ENCODE measurements around the gene SPAG5.

SPAG5 gene, protein sequence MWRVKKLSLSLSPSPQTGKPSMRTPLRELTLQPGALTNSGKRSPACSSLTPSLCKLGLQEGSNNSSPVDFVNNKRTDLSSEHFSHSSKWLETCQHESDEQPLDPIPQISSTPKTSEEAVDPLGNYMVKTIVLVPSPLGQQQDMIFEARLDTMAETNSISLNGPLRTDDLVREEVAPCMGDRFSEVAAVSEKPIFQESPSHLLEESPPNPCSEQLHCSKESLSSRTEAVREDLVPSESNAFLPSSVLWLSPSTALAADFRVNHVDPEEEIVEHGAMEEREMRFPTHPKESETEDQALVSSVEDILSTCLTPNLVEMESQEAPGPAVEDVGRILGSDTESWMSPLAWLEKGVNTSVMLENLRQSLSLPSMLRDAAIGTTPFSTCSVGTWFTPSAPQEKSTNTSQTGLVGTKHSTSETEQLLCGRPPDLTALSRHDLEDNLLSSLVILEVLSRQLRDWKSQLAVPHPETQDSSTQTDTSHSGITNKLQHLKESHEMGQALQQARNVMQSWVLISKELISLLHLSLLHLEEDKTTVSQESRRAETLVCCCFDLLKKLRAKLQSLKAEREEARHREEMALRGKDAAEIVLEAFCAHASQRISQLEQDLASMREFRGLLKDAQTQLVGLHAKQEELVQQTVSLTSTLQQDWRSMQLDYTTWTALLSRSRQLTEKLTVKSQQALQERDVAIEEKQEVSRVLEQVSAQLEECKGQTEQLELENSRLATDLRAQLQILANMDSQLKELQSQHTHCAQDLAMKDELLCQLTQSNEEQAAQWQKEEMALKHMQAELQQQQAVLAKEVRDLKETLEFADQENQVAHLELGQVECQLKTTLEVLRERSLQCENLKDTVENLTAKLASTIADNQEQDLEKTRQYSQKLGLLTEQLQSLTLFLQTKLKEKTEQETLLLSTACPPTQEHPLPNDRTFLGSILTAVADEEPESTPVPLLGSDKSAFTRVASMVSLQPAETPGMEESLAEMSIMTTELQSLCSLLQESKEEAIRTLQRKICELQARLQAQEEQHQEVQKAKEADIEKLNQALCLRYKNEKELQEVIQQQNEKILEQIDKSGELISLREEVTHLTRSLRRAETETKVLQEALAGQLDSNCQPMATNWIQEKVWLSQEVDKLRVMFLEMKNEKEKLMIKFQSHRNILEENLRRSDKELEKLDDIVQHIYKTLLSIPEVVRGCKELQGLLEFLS

DNA sequence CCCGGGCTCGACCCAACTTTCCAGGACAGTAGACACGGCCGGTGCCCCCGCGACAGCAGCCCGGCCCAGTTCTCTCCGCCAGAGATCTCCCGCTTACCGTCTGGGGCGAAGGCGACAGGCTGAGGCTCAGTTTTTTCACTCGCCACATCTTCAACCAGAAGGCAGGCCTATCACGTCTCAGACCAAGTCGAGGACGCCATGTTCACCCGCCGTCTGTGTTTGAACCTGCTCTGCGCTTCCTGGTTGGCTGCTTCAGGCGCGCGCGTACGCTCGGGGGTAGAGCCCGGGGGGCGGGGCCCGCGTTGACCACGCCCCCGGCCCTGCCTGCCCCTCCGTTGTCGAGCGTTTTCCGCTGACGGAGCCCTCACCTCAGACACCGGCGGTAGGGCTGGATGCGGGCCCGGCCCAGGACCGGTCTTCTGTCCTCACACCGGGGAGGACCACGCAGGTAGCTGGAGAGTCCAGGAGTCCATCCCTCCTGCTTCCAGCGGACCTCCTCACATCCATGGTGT lies at the start of gene SPAG5:
Gene SPAG5 (minus strand): TSS at position 227 of the 512 bp plus-strand sequence. CDS start 79 bp downstream, at position 148.
- peak; percentile 88 to 94 for DNase-seq (ENCODE audit: low read depth in 1 of 2, low spot score in 1 of 2)

DNA sequence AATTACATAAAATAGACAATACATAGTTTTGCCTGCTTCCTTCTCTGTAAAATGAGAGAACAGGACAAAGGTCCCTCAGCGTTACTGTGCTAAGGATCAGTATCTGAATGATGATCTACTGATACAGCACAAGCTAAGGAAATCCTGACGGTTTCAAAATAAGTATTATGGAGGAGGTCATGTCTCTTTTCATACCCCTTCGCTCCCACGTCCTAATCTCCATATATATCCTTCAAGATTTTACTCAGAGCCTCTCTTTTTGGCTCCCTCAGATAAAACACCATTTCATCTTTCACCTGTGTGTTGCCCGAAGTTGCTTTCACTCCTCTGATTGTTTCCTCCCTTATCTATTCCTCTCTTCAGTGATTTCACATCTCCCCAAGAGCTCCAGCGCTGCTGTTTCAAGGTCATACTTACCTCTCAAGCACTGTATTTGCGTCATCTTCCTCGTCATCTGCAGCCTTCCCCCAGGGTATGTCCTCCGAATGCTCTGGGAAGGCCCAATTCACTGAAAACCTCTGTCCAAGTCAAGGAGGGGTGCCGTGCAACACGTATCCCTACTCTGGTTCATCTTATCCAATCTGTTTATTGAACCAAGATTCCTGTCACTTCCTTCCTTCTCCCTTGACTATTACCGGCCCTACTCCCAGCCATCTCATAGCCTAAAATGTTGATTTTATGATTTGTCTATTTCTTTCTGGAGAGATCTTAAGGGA lies 47.4 kb upstream of the SPAG5 start:
- DNase-seq (ENCODE audit: low read depth in 1 of 2, low spot score in 1 of 2), result no peak

DNA sequence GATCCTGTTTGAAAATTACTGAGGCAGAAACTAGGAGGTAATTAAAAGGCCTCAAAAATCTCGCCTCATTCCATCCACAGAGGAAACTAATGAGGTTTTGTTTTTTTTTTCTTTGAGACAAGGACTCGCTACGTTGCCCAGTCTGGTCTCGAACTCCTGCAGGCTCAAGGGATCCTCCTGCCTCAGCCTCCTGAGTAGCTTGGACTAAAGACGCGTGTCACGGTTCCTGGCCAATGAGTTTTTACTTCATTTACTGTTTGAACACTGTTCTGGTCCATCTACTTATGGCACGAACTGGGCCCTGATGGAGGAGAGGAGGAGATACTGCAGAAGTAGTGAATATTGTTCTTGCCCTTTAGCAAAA lies 46.7 kb upstream of the SPAG5 start:
- DNase-seq (ENCODE audit: low read depth in 1 of 2, low spot score in 1 of 2), result no peak

GRCh38 chr17:28644787-28645575 lies 46.2 kb upstream of the SPAG5 start, which contains the start of gene BLTP2:
TSS of gene BLTP2 (minus strand) at chr17:28645158. CDS start at chr17:28645056, 102 bp downstream.
- peak; percentile 92 to 94 for DNase-seq (ENCODE audit: low read depth in 1 of 2, low spot score in 1 of 2)

- DNase-seq (ENCODE audit: low read depth in 1 of 2, low spot score in 1 of 2), result no peak
Measured at GRCh38 chr17:28643983-28644786, 45.4 kb upstream of the SPAG5 start.

DNA sequence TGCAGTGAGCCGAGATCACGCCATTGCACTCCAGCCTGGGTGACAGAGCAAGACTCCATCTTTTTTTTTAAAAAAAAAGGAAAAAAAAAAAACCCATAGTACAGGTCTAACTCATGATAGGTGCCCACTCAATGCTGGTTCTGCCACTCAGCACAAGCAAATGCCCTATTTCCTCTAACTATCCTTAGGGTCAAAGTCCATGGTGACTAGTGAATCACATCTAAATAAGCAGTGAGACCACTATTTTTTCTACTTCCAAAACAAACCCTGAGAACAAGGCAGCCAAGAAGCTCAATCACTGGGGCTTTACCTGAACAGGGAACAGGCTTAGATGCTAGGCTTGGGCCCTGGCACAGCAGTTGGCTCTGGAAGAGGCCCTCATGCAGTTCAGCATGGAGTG lies 42.8 kb upstream of the SPAG5 start:
- DNase-seq (ENCODE audit: low read depth in 1 of 2, low spot score in 1 of 2), result no peak

DNA sequence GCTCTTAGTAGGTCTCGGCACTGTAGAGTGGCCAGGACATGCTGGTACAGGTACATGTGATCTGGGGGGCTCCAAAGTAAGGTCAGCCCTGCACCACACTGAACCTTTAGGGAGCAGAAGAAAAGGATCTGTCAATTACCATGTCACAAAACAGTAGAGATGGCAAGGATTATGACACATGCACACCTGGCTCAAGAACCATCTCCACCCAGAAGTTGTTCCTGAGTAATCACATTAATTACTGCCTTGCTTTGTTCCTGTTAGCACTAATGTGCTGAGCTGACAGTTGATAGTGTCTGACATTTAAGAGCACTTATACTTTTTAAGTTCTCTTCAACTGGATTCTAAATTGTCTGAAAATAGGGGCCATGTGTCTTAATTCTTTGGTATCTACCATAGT lies 36.7 kb upstream of the SPAG5 start:
- no peak for DNase-seq (ENCODE audit: low read depth in 1 of 2, low spot score in 1 of 2)

DNA sequence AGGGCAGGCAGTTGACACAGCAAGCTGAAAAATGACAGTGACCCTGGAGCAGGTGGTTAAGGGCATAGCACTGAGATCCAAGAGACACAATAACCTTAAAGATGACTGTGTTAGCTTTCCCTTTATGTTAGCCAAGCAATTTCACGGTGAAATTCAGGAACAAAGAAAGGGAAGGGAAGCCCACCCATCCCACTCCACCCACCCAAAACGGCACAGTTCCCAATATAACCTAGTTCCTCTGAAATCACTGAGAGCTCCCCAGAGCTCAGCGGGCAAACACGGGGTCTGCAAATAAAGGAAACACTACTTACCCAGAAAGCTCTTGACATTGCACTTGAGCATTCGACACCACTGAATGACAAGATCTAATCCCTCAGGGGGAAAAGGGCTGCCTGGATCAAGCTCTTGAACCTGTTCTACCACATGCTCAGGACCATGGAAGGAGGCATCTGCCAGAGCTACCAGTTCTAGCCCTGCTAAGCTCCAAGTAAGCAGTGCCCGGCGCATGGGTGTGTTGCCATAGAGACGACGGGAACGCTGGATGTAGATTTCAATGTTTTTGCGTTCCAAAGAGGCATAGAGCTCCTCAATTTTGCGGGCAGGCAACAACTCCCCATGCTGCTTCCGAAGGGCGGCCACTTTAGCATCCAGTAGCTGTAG lies 35.5 kb upstream of the SPAG5 start:
- DNase-seq (ENCODE audit: low read depth in 1 of 2, low spot score in 1 of 2), result no peak

GRCh38 chr17:28626818-28627217 lies 28.0 kb upstream of the SPAG5 start:
- no peak for DNase-seq (ENCODE audit: low read depth in 1 of 2, low spot score in 1 of 2)

DNA sequence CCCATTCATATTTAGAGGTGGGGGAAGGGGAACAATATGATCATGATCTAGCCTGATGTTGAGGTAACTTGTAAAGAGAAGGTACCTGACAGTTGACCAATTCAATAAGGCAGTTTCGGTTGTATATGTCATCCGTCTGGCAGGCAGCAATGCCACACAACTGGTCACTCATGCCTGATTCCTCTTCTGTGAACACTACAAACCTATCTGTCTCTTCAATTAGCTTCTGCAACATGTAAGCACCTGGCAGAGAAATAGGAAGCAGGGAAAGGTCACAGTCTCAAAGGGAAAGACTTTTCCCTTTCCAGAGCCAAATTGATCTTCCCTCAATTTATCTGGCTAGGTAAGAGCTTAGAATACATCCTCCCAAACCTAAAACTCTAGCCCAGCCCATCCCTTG lies 25.3 kb upstream of the SPAG5 start:
- DNase-seq (ENCODE audit: low read depth in 1 of 2, low spot score in 1 of 2), result no peak

DNA sequence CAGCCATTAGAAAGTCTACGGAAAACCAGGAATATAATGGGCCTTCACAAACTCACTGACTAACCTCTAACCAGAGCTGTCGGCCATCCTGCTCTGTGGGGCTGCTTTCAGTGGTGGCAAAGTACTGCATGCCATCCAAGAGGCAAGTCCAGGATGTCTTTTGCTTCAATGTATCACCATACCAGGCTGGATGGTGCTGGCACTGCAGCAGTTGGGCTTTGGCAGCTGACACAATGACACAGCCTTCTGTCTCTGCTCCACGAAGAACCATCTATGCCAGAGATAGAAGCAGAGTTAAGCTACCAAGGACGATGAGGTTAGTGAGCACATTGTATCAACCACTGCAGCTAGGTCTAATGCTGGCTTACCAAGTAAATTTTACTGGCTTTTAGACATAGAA lies 24.9 kb upstream of the SPAG5 start:
- no peak for DNase-seq (ENCODE audit: low read depth in 1 of 2, low spot score in 1 of 2)

DNA sequence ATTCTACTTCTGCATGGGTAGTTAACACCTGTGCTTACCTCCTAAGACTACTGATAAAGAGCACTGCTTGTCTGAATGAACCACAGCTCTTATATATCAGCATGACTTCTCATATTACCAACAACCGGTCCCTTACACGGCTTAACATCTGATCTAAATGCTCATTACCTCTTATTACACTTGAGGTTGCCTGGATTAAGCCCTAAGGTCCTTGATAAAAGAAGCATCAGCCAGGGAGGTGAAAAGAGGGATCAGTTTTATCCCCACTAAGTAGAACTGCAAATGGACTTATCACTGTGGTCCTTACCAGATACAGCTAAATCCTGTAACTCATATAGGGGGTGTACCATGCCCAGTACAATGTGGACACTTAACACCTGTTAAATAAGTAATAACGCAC lies 23.4 kb upstream of the SPAG5 start:
- no peak for DNase-seq (ENCODE audit: low read depth in 1 of 2, low spot score in 1 of 2)

DNA sequence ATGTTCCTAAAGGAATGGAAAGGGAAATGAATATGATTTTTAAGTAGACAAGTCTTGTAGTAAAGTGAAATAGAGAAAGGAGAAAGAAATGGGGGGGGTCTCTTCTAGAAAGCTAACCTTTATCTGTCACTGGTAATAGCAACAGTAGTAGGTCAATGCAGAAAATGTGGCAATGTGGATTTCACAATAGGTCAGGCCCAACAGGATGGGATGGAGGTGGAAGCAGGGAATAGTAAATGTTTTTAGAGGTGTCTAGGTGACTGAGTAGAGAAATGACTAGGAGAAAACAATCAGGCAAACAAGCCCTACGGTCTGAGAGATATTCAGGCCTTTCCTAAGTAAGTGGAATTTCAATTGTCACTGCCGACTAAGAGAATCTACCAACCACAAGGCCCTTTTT lies 21.2 kb upstream of the SPAG5 start:
- DNase-seq (ENCODE audit: low read depth in 1 of 2, low spot score in 1 of 2), result no peak

GRCh38 chr17:28618464-28618863 lies 19.6 kb upstream of the SPAG5 start:
- DNase-seq (ENCODE audit: low read depth in 1 of 2, low spot score in 1 of 2), result no peak

DNA sequence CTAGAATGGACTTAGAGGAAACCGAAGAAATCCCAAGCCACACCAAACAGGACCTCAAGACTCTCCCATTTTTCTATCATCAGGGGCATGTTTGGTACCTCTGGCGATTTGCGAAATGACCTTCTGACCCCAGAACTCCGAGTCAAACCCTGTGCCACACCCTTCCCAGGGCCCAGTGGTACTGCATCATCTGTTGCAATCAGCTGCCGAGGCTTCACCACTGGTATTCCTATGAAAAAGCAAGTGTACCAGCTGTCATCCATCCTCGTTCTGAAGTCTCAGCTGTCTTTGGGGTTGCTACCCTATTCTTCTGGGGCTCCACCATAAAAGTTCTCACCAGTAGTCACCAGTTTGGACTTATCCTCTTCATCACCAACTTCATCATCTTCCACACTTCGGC lies 17.5 kb upstream of the SPAG5 start:
- no peak for DNase-seq (ENCODE audit: low read depth in 1 of 2, low spot score in 1 of 2)

DNA sequence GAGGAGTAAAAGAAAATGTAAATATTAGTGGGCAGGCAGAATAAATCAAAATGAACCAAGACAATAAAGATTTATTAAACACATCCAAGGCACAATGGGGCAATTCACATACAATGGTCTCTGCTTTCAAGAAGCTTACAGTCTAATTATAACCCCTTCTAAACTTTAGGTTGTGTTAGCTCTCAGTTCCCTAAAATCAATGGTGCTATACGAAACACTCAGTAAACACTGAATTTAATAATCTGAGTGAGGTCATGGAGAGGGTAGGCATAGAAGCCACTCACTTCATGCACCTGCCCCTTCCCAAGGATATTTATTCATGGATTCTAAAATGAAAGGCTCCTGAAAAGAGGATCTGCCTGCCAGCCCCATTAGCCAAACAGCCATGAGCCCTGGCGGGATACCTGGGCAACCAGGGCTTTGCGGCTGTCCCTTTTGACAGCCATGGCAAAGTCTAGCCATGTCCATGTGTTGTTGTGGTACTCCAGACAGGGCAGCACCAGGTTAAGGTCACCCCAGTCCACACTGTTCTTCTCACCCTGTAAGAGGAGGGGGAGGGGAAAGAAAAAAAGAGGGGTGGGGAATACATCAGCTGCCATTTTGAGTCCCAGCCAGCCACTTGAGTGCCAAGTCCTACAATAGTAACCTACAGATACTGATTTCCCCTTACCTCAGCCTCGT lies 16.6 kb upstream of the SPAG5 start:
- no peak for DNase-seq (ENCODE audit: low read depth in 1 of 2, low spot score in 1 of 2)

DNA sequence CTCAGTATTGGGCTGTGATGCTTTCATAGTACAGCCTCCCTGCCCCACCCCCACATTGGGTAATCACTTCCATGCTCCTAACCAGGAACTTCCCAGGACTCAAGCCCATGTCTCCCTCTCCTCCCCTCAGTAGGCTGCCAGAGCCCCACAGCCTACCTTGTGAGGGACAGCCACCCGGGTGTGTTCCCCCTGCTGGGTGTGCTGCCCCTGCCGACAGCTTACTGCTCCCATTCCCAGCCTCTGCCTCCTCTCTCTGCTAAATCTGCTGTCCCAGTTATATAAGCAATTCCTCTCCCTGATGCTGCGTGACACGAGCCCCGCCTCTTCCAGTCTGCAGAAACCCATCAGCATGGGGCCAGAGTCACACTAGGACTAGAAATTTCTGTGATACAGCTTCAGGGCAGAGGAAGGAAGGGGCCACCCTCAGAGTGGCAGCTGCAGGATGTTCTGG lies 15.1 kb upstream of the SPAG5 start, which contains the start of gene RSKR:
Gene RSKR (minus strand): TSS at position 255 of the 451 bp plus-strand sequence. CDS start 24 bp downstream, at position 231.
- DNase-seq (ENCODE audit: low read depth in 1 of 2, low spot score in 1 of 2), result no peak
